ENCODE measurements around the gene PPP2R5C. TPM values are rescaled to one million over a fixed set of nuclear protein-coding genes. Genes with fewer than 3 reads are reported as not detected.

PPP2R5C gene
- polyA plus RNA-seq, 3 donors, result 61.9 to 72.5 (median 64.0) TPM

GRCh38 chr14:101853455-101854018 is 92.0 kb downstream of the PPP2R5C start:
- no peak for TF ChIP-seq CTCF (IDR thresholded peaks at IDR 0.05)
- no peak overlapping the region for H3K9ac ChIP-seq (ENCODE audit: insufficient read depth, low read length, poor library complexity, severe bottlenecking)
- H3K27me3 Mint-ChIP-seq (ENCODE audit: low read depth in 3 of 3), result no peaks in the 10 kb centered on the region
- H3K27me3 ChIP-seq (ENCODE audit: control insufficient read depth in 2 of 2, insufficient read depth in 2 of 2, low read length in 2 of 2), result no peaks in the 10 kb centered on the region
- H3K79me2 ChIP-seq (ENCODE audit: insufficient read depth, low read length), result peaks cover 94% of the 10 kb centered on the region
- H3K4me2 ChIP-seq (replicated peaks; ENCODE audit: extremely low read depth, low read length, poor library complexity, severe bottlenecking), result no peak overlapping the region
- peaks cover 28 to 37% of the 10 kb centered on the region in 2 donors for H3K36me3 Mint-ChIP-seq
- peak overlapping the region; percentile 66 to 94 (median 91) for H3K27ac Mint-ChIP-seq
- DNase-seq, result peak; percentile 32 to 47 (median 43)
- no peaks in the 10 kb centered on the region for H3K9me3 ChIP-seq (replicated peaks in 1 of 2; ENCODE audit: control insufficient read depth in 1 of 2, insufficient read depth in 1 of 2, low read length in 2 of 2)
- peaks cover 10 to 22% of the 10 kb centered on the region in 2 donors for H3K36me3 ChIP-seq (replicated peaks in 1 of 2; ENCODE audit: control insufficient read depth in 1 of 2, insufficient read depth in 2 of 2, low read length in 2 of 2)
- intact Hi-C loops (cut with micrococcal nuclease), result no loop called here
- no peak overlapping the region for H2AFZ ChIP-seq (ENCODE audit: insufficient read depth, low read depth, low read length, poor library complexity, severe bottlenecking)
- H3K27ac ChIP-seq (ENCODE audit: low read depth in 1 of 2, low read length in 2 of 2), result peak overlapping the region; percentile 37 to 78
- H3K4me3 ChIP-seq (replicated peaks in 1 of 3; ENCODE audit: low read depth in 2 of 3, low read length in 3 of 3), result peak overlapping the region in 1 of 3 experiments; percentile 40
- H3K4me1 Mint-ChIP-seq, result peaks cover 81% of the 10 kb centered on the region
- no peaks in the 10 kb centered on the region for H3K9me3 Mint-ChIP-seq
- peaks cover 63% of the 10 kb centered on the region for H4K20me1 ChIP-seq (ENCODE audit: insufficient read depth, low read length)
- peaks cover 60 to 69% of the 10 kb centered on the region in 2 donors for H3K4me1 ChIP-seq (ENCODE audit: control insufficient read depth in 1 of 2, insufficient read depth in 2 of 2, low read length in 2 of 2)
- H3K4me3 Mint-ChIP-seq, result peak overlapping the region in 1 of 2 donors; percentile 26
- WGBS (ENCODE audit: insufficient coverage), result 42% methylated on average over 11 of the region's 15 CpGs

- peaks cover 15 to 26% of the 10 kb centered on the region in 2 donors for H3K36me3 ChIP-seq (replicated peaks in 1 of 2; ENCODE audit: control insufficient read depth in 1 of 2, insufficient read depth in 2 of 2, low read length in 2 of 2)
- peak; percentile 63 to 76 (median 74) for DNase-seq
- peaks cover 35 to 39% of the 10 kb centered on the region in 2 donors for H3K36me3 Mint-ChIP-seq
- no peaks in the 10 kb centered on the region for H3K9me3 ChIP-seq (replicated peaks in 1 of 2; ENCODE audit: control insufficient read depth in 1 of 2, insufficient read depth in 1 of 2, low read length in 2 of 2)
- 3% methylated on average over 4 of the region's 5 CpGs for WGBS (ENCODE audit: insufficient coverage)
- H3K4me2 ChIP-seq (replicated peaks; ENCODE audit: extremely low read depth, low read length, poor library complexity, severe bottlenecking), result peak overlapping the region; percentile 7
- peak overlapping the region in 1 of 3 experiments; percentile 40 for H3K4me3 ChIP-seq (replicated peaks in 1 of 3; ENCODE audit: low read depth in 2 of 3, low read length in 3 of 3)
- no peaks in the 10 kb centered on the region for H3K9me3 Mint-ChIP-seq
- H3K27me3 ChIP-seq (ENCODE audit: control insufficient read depth in 2 of 2, insufficient read depth in 2 of 2, low read length in 2 of 2), result no peaks in the 10 kb centered on the region
- peak overlapping the region; percentile 66 to 94 (median 91) for H3K27ac Mint-ChIP-seq
- H3K4me3 Mint-ChIP-seq, result peak overlapping the region in 1 of 2 donors; percentile 60
- no peaks in the 10 kb centered on the region for H3K27me3 Mint-ChIP-seq (ENCODE audit: low read depth in 3 of 3)
- H3K27ac ChIP-seq (ENCODE audit: low read depth in 1 of 2, low read length in 2 of 2), result peak overlapping the region; percentile 44 to 78
- no peak for TF ChIP-seq CTCF (IDR thresholded peaks at IDR 0.05)
- H4K20me1 ChIP-seq (ENCODE audit: insufficient read depth, low read length), result peaks cover 63% of the 10 kb centered on the region
- H3K79me2 ChIP-seq (ENCODE audit: insufficient read depth, low read length), result peaks cover 94% of the 10 kb centered on the region
- H2AFZ ChIP-seq (ENCODE audit: insufficient read depth, low read depth, low read length, poor library complexity, severe bottlenecking), result no peak overlapping the region
- intact Hi-C loops (cut with micrococcal nuclease), result no loop called here
- H3K9ac ChIP-seq (ENCODE audit: insufficient read depth, low read length, poor library complexity, severe bottlenecking), result no peak overlapping the region
- peaks cover 78% of the 10 kb centered on the region for H3K4me1 Mint-ChIP-seq
- peaks cover 60 to 69% of the 10 kb centered on the region in 2 donors for H3K4me1 ChIP-seq (ENCODE audit: control insufficient read depth in 1 of 2, insufficient read depth in 2 of 2, low read length in 2 of 2)
These were observed 92.9 kb downstream of the PPP2R5C start for GRCh38 chr14:101854366-101854765.

Measured in CD14-positive monocyte (primary cell).